Right ventricle myocardium superior (tissue), 1 donor: ENCODE data around the gene STXBP6. TPM values are rescaled to one million over a fixed set of nuclear protein-coding genes. Genes with fewer than 3 reads are reported as not detected.
"Not testable (repeated sequence)": the region's sequence is repeated elsewhere in the genome, so short reads cannot be mapped to it uniquely, and the experiment has no call there.

ENCODE experiments used
- ATAC-seq: fragments of 200-7000 bp; cut with Tn5 transposase; one replicate; pipeline ENCODE4 v1.9.1; 2020; ENCODE audit warnings: mild to moderate bottlenecking; ENCODE audit not compliant: poor library complexity
- DNase-seq: peaks from one replicate; pipeline ENCODE4 v3.0.0-alpha.2; 2020
- intact Hi-C: fragments of 100-400 bp; cut with DNase I; formaldehyde crosslinking; loops from one replicate; pipeline ENCODE4 v1.11.2; 2022
- total RNA-seq: library from RNA; stranded (reverse); fragmentation: NEBNext Ultra II Directional; extraction: Animal tissue kit (Norgen Biotek cat#: 25700); gene quantifications from one replicate; pipeline ENCODE4 v1.2.1, GENCODE V29; 2021
- donor health status: DM: no; HTN: yes; CAD: no; lungs with severe emphysema.

The STXBP6 gene
- total RNA-seq, 1 donor from 2014 or later, result 39.8 TPM

DNA sequence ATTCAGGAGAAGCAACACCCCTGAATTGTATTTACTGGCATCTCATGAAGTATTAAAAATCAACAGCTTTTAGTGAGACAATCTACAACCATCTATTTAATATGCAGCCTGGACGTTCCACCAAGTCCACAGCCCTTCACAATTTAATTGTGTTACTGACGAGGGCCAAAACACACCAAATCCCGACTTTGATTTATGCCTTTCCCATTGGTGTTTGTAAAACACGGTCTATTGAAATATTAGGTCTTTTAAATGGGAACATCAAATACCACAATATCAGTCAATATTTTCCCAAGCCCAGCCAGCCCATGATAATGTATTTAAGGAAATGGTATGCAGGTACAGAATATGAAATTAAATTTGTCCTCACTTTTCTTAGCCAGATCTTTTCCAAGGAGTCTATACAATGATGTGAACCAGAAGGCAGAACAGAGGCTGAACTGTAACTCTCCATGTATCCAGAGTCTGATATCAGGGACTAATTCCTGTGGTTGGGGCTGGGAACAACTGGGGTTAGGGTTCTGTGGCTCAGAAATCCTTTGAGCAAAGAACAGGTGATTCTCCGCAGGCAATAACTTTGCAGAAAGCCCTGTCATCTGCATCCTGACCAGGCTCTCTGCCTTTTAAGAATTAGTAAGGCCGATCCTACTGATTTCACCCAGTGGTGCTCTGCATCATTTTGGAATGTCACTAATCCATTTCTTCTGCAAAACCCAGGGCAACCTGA is 236.7 kb downstream of the STXBP6 start:
- DNase-seq (no peak), ATAC-seq (no peak)
- intact Hi-C loops, result no loop called here

DNA sequence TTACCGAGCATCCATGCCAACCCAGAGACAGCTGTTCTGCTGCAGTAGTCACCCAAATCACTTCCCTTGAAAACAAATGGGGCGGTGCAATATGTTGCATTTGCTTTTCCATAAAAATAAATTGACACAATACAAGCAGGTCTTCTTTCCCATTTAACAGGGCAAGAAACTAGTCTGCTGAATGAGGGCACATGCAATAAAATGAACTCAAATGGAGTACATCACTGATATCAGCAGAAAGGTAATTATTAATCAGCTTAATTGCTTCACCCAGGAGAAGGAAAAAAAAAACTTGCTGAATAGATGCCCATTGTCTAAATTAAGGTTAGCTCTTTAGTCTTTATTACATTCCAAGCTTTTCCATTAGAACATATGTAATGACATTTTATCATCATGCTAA is 240.8 kb downstream of the STXBP6 start:
- intact Hi-C loops, result loop anchor here (5.0 kb wide), 1 partner anchor 323 kb away; no protein-coding TSS in a partner anchor
- no peak for DNase-seq
- ATAC-seq, result no peak

DNA sequence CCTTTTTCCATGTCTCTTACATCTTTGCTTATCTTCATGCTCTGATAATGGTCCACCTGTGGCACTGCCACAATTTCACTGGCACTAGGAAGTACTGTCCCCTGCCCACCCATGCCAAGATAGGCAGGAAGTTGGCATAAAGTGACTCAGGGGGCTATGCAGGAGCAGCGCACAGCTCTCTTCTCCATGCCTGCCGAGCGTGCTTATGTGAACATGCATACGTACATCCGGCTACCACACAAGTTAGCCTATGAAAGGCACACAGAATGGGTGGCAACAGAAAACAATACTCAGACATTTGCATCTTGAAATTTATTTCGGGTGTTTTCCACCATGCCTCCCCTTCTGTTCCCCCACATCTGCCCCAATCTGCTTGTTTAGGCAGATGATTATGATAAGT is 241.5 kb downstream of the STXBP6 start:
- DNase-seq (no peak), ATAC-seq (no peak)
- intact Hi-C loops, result loop anchor here (5.0 kb wide), 1 partner anchor 324 kb away; no protein-coding TSS in a partner anchor

DNA sequence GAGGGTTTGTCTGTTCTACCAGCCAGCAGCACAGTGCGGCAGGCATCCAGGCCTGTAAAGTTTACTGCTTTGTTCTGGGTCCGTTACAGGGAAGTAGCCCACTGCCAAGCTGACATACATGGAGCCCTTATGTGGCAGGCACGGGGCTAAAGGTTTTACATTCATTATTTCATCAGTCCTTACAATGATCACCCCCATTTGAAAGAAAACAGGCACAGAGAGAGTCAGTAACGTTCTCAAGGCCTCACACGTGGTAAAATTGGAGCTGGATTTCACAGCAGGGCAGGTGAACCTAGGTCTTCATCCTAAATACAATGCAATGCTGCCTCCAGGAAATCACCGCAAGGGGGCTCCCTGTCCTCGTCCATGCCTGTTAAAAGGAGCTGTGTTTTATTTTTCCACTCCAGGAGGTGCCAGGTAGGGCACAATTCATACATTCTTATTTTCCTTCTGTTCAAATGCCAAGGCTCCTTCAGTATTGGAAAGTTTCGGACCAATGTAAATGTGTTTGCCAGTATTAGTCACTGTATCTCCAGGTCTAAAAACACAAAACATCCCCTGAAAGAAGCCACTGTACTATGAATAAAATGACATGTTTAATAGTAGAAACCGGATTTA is 243.8 kb downstream of the STXBP6 start:
- ATAC-seq (peak; percentile 84), DNase-seq (peak; percentile 81)

DNA sequence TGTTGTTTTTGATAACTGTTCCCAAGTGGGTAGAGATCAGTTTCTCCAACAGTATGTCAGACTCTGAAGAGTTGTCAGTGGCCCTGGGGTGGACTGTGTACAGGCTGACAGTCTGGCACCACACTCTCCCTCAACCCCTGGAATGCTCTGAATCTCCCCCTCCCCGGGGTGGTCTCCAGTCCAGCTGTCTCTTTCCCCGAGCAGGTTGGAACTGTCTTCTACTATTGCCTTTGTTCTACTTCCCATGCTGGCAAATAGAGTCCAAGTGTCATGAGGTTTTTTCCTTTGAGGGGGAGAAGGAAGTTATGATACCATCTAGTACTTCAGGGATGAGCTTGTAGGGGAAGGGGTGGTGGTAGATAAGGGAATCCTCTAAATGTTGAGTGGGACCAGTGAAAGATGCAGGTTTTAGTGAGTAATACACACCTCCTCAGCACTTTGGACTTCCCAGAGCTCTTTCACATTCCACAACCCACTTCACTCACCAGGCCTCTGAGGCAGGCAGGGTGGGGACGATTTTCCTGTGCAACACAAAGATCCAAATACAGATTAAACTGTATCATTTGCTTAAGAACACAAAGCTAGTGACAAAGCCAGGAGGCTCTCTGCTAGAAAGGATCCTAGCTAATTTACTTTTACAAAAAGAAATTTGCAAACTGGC is 245.3 kb downstream of the STXBP6 start:
- no peak for ATAC-seq
- DNase-seq, result no peak
- intact Hi-C loops, result loop anchor here (5.0 kb wide), 1 partner anchor 328 kb away; no protein-coding TSS in a partner anchor

More for the DNA sequence above, 243.8 kb downstream of the STXBP6 start:
- intact Hi-C loops, result loop anchor here (2.0 to 5.0 kb wide), 2 partner anchors 243 to 326 kb away; no protein-coding TSS in a partner anchor

GRCh38 chr14:24803933-24804494 is 245.9 kb downstream of the STXBP6 start:
- ATAC-seq, result no peak
- intact Hi-C loops, result no loop called here
- DNase-seq, result no peak

GRCh38 chr14:24803426-24803825 is 246.5 kb downstream of the STXBP6 start:
- ATAC-seq, intact Hi-C loops, DNase-seq: not testable (repeated sequence)

- ATAC-seq (no peak), DNase-seq (no peak)
- intact Hi-C loops, result no loop called here
Measured at GRCh38 chr14:24802236-24802635, 247.7 kb downstream of the STXBP6 start.

GRCh38 chr14:24801024-24801423 is 248.9 kb downstream of the STXBP6 start:
- intact Hi-C loops, result no loop called here
- no peak for ATAC-seq
- no peak for DNase-seq

DNA sequence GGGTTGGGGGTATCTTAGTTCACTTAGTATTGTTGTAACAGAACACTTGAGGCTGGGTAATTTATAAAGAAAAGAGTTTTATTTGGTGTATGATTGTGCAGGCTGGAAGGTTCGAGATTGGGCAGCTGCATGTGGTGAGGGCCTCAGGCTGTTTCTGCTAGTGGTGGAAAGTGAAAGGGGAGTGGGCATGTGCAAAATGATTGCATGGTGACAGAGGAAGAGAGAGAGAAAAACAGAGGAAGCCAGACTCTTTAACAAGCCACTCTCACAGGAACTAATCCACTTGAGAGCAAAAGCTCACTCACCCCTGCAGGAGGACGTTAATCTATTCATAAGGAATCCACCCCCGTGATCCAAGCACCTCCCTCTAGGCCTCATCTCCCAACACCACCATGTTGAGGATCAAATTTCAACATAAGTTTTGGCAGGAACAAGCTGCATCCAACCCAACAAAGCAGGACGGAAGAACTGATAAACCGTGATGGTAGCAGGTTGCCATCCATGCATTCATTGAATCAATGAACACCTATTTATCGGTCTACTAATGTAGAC is 251.0 kb downstream of the STXBP6 start:
- ATAC-seq (no peak), DNase-seq (no peak)
- intact Hi-C loops, result no loop called here

DNA sequence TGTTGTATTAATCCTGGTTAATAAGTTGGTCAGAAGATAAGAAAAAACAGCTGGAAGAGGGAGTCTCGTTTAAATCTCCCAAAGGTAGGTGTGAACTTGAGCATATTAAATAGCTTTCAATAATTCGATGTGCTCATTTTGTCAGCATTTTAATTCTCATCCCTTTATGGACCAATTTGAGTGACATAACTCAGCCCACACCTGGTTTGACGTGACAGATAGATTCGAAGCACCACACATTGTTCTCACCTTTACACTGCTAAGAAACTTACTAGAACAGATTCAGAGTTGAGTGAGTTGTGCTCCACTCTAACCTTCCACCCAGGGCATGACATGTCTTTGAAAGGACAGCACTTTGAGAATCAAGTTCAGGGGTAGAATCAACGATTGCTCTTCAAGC is 254.5 kb downstream of the STXBP6 start:
- no peak for ATAC-seq
- intact Hi-C loops, result no loop called here
- no peak for DNase-seq

DNA sequence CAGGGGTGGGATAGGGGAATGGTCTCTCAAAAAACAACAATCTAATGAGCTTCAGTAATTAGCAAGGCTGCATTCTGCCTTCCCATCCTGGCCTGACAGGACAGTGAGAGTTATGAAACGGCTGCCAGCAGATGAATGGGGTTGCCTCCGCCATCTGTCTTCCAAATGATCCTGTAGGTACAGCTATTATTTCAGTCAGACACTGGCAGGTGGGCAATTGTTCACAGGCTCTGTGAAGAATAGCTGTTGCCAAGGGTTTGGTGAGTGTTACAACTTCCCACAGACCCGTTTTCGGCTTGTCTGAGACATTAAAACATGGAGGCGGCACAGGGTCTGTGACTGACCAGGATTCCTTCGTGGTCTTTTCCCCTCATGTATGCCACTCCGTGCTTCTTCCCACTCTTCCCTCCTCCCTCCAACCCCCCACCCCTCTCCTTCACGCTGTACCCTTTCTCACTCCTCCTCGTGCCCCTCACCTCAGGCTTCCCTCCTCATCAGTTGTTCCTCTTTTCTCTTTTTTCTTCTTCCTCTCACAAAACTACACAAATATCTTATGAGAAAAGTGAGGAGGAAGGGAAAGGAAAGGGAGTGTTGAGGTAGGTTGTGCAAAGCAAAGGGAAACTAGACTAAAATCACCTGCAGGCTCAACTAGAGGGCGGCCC is 255.2 kb downstream of the STXBP6 start:
- ATAC-seq (no peak), DNase-seq (no peak)
- intact Hi-C loops, result no loop called here

GRCh38 chr14:24790196-24790595 is 259.8 kb downstream of the STXBP6 start:
- intact Hi-C loops, result no loop called here
- ATAC-seq (no peak), DNase-seq (no peak)

DNA sequence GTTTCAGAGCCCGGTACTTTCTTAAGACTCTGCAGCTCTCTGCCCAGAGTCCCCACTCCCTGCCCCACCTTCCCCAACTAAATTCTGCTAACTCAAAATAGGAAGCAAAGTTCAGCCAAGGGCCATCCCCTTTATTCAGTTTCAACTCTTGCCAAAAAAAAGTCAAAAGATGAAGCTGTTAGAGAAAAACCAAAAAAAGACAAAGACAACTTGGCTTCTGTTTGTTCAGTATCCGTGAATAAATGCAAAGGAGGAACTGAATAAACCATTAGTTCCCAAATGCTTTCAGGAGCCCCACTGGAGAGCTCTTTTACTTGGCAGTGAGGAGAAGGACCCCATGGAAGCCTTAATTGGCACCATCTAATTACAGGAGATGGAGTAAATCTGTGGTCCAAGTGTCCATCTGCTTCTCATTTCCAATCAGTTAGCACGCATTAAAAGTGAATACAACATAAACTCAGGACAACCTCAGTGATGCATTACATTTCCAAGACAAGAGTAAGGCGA is 260.5 kb downstream of the STXBP6 start:
- intact Hi-C loops, result loop anchor here (10.0 kb wide), 1 partner anchor 55 kb away; no protein-coding TSS in a partner anchor
- ATAC-seq (peak; percentile 53), DNase-seq (no peak)

DNA sequence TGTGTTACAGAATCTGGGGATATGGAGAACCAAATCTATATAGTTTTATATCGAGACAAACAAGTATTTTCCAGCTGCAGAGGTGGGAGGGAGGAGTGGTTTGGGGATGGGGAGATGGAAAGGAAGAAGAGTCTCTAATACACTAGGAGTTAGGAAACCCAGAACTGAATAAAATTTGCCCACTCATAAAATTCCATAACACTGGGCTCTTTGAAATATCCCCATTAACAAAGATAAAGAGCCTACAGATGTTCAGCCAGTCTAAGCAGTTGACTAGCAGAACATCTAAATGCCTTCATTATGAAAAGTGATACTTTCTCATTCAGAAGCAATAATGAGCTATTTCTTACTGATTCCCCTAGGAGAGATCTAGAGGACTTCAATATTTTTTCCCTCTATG is 264.2 kb downstream of the STXBP6 start:
- no peak for DNase-seq
- intact Hi-C loops, result loop anchor here (10.0 kb wide), 1 partner anchor 51 kb away; no protein-coding TSS in a partner anchor
- ATAC-seq, result no peak

GRCh38 chr14:24784981-24785380 is 265.0 kb downstream of the STXBP6 start:
- intact Hi-C loops, result loop anchor here (10.0 kb wide), 1 partner anchor 50 kb away; no protein-coding TSS in a partner anchor
- ATAC-seq, result no peak
- no peak for DNase-seq

GRCh38 chr14:24783791-24784190 is 266.2 kb downstream of the STXBP6 start:
- ATAC-seq, result no peak
- no peak for DNase-seq
- intact Hi-C loops, result loop anchor here (10.0 kb wide), 1 partner anchor 49 kb away; no protein-coding TSS in a partner anchor

DNA sequence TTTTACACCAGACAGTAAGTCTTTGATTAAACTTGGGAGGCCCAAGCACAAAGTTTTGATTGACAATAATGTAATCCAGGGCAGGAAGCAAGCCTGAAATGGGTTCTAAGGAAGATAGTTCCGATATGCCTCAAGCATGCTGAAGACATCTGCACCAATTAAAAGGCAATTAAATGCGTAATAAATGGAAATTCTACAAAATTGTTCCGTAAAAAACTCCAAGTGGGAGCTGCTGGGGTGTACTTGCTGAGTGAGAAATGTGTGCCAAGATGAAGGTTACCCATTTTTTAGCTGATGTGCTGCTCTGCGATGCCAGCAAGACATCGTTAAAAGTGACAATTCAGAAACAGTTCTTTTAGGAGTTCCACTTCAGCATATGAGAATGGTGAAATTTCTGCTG is 269.7 kb downstream of the STXBP6 start:
- DNase-seq, result no peak
- no peak for ATAC-seq
- intact Hi-C loops, result loop anchor here (10.0 kb wide), 1 partner anchor 45 kb away; no protein-coding TSS in a partner anchor
